ENCODE measurements around the gene CT47C1.

- no peak for TF ChIP-seq ZNF384 (IDR thresholded peaks at IDR 0.05; ENCODE audit: low read depth, low read length)
- no peak for TF ChIP-seq ATF2 (CRISPR knock-in tag; IDR thresholded peaks at IDR 0.05)
- no peak for TF ChIP-seq SREBF1 (IDR thresholded peaks at IDR 0.05; ENCODE audit: borderline replicate concordance, low read depth, low read length)
- no peak for TF ChIP-seq U2AF1 (optimal IDR thresholded peaks at IDR 0.05; ENCODE audit: low read depth, low read length)
- no peak for TF ChIP-seq TBL1XR1 (IDR thresholded peaks at IDR 0.05; ENCODE audit: low read length in 2 of 2)
- TF ChIP-seq ZNF133 (CRISPR knock-in tag; IDR thresholded peaks at IDR 0.05) = no peak
These were observed 29.8 kb upstream of the CT47C1 start for GRCh38 chrX:119042996-119043395.

Data from K562 (cell line).